GM21786 (cell line): ENCODE data around the gene MNDA.

ENCODE experiments used
- ATAC-seq: cut with Tn5 transposase; IDR thresholded peaks from one replicate; pipeline ENCODE4 v1.9.1; 2021; ENCODE audit not compliant: unreplicated experiment

MNDA gene

GRCh38 chr1:158830904-158831507 is at the start of gene MNDA:
MNDA (plus strand) TSS chr1:158831351; CDS start chr1:158842154, 10,803 bp downstream.
- peak; percentile 95 for ATAC-seq

- no peak for ATAC-seq
Observed at GRCh38 chr1:158793604-158794003, 37.5 kb upstream of the MNDA start.

GRCh38 chr1:158794247-158794646 is 36.9 kb upstream of the MNDA start:
- ATAC-seq: no peak

- no peak for ATAC-seq
Observed at GRCh38 chr1:158798531-158798930, 32.6 kb upstream of the MNDA start.

- ATAC-seq: no peak
Observed at GRCh38 chr1:158799689-158800088, 31.5 kb upstream of the MNDA start.

GRCh38 chr1:158800526-158800925 is 30.6 kb upstream of the MNDA start:
- no peak for ATAC-seq

GRCh38 chr1:158801396-158801795 is 29.8 kb upstream of the MNDA start:
- ATAC-seq: no peak

- no peak for ATAC-seq
Observed at GRCh38 chr1:158803678-158804077, 27.5 kb upstream of the MNDA start.

GRCh38 chr1:158806916-158807536 is 24.1 kb upstream of the MNDA start:
- no peak for ATAC-seq

- no peak for ATAC-seq
Observed at GRCh38 chr1:158809256-158809655, 21.9 kb upstream of the MNDA start.

GRCh38 chr1:158809862-158810261 is 21.3 kb upstream of the MNDA start:
- ATAC-seq: no peak

- no peak for ATAC-seq
Observed at GRCh38 chr1:158810311-158810710, 20.8 kb upstream of the MNDA start.

GRCh38 chr1:158812336-158812735 is 18.8 kb upstream of the MNDA start:
- no peak for ATAC-seq

GRCh38 chr1:158813164-158813563 is 18.0 kb upstream of the MNDA start:
- ATAC-seq: no peak

- ATAC-seq: no peak
Observed at GRCh38 chr1:158814970-158815369, 16.2 kb upstream of the MNDA start.

GRCh38 chr1:158818560-158818959 is 12.6 kb upstream of the MNDA start:
- ATAC-seq: no peak

GRCh38 chr1:158818975-158819431 is 12.1 kb upstream of the MNDA start:
- no peak for ATAC-seq

GRCh38 chr1:158819461-158820443 is 11.4 kb upstream of the MNDA start:
- ATAC-seq: peak; percentile 92

GRCh38 chr1:158821723-158822122 is 9.4 kb upstream of the MNDA start:
- ATAC-seq: no peak

- ATAC-seq: peak; percentile 41
Observed at GRCh38 chr1:158830074-158830677, 975 bp upstream of the MNDA start.

- ATAC-seq: no peak
Observed at GRCh38 chr1:158833264-158833663, 2.1 kb downstream of the MNDA start.
